SK-MEL-5 (cell line): ENCODE results near the gene PRR15L. TPM values are rescaled to one million over a fixed set of nuclear protein-coding genes. Genes with fewer than 3 reads are reported as not detected.

ENCODE experiments used
- DNase-seq: peaks from one replicate; pipeline ENCODE4 v3.0.0-alpha.2; 2016; ENCODE audit warnings: low read depth, low spot score
- in situ Hi-C: cut with HindIII; loops from 2 replicates; pipeline ENCODE4 v1.10.0; 2016; ENCODE audit warnings: low sequenced_read_pairs, high pct_unique_total_duplicates, low pct_unique_long_range_greater_than_20kb
- total RNA-seq: library from RNA; depleted of rRNA; stranded (reverse); fragments of >200 nt; shearing (Covaris generic); gene quantifications from 2 replicates; pipeline ENCODE4 v1.2.3, GENCODE V29; 2014

The PRR15L gene
- total RNA-seq, 1 experiment from 2014 or later, result not detected

DNA sequence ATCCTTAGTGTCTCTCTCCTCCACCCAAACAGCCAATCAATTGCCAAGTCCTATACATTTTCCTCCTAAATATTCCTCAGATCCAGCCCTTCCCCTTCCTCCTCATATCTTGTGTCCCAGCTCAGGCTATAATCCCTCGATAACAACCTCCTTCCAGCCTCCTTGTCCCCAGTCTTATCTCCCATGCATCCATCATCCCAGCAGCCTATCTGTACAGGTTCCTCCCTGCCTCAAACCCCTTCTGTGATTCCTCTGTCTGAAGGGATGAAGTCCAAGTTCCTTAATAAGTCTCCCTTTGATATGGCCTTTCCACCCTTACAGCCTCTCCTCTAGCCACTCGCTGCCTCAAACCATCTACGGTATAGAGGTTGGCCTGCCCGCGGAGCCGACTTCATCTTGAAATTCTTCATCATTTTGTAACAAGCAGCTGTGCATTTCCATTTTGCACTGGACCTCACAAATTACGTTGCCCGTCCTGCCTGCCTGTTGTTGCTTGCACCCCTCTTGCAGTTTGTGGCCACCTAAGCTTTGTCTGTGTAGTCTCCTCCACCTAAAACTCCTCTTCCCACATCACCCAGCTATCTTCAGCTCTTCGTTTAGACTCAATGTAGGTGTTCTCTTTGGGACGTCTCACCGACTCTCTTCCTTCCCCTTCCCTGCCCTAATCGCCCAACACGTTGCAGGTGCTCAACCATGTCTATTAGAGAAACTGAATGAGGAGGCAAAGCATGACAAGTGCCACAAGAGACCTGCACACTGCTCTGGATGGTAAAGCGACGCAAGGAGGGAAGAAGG, 12.4 kb upstream of the PRR15L start:
- in situ Hi-C loops, result no loop called here
- no peak for DNase-seq

DNA sequence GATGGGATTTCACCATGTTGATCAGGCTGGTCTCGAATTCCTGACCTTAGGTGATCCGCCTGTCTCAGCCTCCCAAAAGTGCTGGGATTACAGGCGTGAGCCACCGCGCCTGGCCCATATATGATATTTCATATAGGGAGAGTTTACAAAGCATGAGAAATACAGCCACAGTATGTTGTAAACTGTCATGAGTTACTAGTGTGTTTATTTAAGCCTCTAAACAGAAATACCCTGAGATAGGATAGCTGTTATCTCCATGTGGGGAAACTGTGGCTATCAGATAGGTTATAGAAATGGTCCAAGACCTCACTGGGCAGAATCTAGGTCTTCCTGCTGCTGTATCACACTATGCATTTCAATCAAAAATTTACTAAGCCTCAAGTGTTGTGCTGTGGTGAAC, 11.2 kb upstream of the PRR15L start:
- no peak for DNase-seq
- in situ Hi-C loops, result no loop called here

DNA sequence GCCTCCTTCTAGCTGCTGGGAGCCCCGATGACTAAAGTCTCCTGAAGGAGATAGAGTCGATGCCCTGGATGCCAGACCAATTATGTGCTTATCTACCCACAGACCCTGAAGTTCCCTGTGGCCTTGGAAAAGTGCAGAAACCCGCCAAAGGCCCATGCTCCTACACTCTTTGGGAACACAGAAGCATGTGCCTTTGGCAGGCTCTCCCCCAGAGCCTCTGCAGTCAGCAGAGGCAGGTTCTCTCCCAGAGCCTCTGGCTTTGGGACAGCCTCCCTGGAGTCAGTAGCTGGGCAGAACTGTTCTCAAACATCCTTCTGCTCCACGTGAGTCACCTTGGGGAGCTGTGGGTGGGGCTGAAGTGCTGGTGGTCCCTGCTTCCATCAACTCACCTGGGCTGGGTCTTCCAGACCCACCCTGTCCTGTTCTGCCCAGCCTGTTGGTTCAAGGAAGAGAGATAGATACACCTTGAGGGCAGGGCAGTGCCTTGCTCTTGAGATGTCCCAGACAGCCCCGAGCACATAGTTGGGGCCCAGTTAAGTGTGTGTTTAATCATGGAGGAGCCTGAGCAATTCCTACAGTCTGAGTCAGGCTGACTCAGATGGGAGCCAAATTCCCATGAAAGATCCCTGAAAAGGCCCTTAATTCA, 10.0 kb upstream of the PRR15L start:
- in situ Hi-C loops, result no loop called here
- no peak for DNase-seq

DNA sequence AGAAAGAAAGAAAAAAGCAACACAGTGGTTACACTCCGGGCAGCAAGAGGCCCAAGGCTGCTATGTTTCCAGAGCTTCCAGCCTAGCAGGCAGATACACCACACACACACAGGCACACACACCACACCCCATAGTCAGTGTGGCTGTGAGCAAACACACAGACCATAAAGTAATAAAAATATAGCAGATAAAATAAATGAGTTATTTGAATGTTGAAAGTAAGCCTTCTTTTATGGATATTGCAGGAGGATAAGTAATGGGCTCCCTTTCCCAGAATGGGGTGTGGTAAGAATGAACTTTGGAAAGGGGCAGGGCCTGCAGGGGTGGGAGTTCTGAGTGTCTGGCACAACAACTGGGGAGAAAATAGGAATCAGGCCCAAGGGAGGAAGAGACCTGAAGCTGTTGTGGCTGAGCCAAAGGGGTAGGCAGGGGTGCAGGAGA, 8.4 kb upstream of the PRR15L start:
- in situ Hi-C loops, result no loop called here
- no peak for DNase-seq

DNA sequence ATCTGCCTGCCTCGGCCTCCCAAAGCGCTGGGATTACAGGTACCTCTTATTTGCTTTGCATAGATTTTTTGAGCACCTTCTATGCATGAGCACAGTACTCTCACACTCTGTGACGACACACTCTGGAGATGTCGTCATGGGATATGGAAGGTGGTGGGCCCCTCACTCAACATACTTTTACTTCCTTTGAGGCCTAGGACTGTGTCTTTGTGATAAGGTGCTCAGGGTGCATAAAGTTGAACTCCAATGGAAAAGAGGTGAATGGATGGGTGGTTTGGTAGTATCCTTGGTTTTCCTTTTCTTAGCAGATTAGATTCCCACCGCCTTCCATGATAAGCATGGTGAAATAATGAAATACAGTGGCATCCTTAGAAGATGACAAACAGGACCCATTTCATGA, 7.2 kb upstream of the PRR15L start:
- DNase-seq, result no peak
- in situ Hi-C loops, result no loop called here

DNA sequence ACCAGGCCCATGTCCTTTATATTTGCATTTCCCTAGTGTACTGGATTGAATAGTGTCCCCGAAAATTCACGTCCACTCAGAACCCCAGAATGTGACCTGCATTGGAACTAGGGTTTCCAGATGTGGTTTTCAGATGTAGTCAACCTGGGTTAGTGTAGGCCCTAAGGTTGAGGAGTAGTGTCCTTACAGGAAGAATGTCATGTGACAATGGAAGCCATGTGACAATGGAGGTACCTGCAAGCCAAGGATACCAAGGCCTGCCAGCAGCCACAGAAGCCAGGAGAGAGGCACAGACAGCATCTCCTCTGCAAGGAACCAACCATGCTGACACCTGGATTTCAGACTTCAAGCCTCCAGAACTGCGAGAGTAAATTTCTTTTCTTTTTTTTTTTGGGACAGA, 5.2 kb upstream of the PRR15L start:
- in situ Hi-C loops, result no loop called here
- no peak for DNase-seq

DNA sequence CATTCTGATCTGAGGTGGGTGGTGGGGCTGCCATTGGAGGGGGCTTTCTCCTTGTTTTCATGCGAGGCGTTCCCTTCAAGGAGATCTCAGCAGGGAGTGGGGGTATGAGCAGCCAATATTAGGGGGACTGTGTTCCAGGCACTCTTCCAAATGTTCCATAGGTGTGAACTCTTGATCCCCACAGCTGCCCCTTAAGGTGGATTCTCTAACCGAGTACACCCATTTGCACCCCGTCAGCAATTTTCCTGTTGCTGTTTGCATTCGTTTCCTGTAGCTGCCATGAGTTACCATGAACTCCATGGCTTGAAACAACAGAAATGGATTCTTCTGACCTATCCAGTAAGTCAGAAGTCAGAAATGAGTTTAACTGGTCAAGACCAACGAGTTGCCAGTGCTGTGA, 3.7 kb upstream of the PRR15L start:
- no peak for DNase-seq
- in situ Hi-C loops, result no loop called here

DNA sequence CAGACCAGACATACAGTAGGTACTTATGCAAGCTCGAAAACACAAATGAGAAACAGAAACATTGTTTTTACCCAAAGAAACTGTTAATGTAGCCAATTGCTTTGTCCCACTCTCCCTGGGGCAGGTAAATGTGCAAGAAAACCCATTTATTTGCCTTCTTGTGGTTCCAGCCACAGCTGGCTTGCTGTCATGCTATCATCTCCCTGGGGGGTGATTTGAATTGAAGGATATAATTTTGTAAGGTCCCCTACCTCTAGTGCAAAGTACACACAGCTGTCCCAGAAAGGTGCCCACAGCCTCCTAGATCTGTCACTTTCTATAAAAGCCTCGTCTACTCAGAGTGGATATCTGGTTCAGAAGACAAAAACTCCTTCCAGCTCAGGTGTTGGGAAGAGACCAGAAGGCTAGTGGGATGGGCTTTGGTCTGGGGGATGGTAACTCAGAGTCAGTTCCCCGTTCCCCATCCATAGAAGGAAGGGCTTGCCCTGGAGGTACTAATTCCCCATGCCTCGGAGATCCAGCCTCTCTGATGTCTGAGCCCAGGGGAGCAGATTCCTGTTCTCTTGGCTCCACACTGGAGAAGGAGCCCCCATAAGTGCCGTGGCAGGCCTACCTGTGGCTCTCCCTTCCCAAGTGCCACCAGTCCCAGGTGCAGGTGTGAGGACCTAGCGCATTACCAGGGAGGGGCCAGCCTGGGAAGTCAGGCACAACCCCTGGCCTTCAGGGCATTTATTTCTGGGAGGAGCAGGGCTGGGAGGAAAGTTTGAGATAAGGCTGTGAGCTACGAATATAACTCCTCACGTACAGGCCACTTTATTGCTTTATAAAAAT, 2.4 kb upstream of the PRR15L start:
- no peak for DNase-seq
- in situ Hi-C loops, result no loop called here

DNA sequence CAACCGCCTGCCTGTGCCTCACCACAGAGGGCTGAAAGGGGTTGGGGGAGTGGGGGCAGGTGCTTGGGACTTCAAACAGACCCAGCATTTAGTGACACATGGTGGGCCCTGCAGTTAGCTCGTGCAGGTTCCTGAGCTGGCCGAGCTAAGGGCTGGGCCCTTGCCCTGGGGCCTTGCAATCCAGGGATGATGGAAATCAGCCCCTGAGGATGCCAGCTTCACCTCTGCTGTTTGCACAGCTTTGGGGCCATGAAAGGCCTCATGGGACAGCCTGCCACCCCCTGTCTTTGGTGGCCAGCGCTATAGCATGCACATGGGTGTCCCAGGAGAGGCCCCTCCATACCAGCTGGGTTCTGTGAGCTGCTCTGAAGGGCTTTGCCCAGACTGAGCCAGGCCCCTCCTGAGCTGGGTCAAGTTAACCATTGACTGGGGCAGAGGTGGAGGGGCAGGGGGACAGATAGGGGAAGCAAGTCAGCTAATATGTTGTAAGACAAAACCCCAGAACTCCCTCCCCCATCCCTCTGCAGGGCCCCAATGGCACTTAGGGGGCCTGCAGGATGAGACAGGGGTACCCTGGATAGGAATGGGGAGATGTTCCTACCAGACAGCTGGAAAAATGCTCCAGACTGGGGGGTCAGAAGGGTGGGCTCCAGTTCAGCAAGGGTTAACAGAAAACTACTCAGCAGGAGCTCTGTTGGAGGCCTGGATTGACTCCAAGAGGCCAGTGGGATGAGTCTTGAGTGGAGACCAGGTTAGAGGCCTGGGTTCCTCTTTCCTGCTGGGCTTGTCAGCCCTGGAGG, 692 bp downstream of the PRR15L start:
- DNase-seq, result no peak
- in situ Hi-C loops, result no loop called here

DNA sequence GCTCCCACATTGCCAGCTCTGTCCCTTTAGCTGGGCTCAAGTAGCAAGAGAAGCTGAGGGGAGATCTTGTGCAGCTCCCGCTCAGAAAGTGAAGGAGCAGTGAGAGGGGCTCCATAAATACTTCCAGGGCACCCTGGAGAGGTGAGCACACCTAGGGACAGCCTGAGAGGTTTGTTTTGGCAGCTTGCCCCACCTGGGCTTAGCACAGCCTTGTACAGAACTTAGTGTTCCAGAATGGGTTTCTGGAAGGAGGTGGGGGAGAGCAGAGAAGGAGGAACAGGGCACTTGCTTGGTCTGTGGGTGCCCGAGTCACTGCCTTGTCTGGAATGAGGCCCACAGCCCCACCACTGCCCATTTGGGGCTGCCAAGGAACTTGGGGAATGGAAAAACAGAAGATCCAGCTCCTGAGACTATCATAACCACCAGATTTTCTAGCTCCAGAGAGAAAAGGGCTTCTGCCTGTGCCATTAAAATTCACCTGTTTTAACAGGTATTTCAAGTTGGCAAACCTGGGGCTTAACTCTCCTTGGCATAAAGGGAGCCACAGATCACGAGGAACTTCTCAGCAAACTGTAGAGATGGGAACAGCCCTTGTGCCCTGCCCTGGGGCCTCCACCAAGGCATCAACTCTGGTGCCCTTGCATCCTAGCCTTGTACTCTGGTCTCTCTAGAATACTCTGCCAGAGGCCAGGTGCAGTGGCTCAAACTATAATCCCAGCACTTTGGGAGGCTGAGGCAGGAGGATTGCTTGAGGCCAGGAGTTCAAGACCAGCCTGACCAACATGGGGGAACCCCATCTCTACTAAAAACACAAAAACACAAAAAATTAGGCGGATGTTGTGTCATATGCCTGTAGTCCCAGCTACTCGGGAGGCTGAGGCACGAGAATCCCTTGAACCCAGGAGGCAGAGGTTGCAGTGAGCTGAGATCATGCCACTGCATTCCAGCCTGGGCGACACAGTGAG, 1.9 kb downstream of the PRR15L start:
- in situ Hi-C loops, result no loop called here

DNA sequence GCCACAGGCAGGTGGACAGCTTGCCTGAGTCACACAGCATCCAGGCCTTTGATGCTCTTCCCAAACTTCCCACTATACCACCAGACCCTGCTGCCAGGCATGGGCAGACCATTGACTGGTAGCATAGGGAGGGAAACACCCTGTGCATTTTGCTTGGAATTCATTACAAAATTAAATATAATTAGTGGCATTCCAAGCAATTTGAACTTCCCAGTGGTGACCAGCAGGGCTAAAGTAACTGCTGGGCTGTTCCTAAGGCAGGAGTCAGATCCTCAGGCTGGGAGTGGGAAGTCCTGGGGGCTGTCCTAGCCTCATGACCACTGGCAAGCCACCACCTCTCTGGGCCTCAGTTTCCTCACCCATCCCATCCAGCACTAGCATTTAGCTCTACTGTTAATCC, 3.8 kb downstream of the PRR15L start:
- DNase-seq, result no peak
- in situ Hi-C loops, result no loop called here

More for the DNA sequence above, 1.9 kb downstream of the PRR15L start:
- no peak for DNase-seq

DNA sequence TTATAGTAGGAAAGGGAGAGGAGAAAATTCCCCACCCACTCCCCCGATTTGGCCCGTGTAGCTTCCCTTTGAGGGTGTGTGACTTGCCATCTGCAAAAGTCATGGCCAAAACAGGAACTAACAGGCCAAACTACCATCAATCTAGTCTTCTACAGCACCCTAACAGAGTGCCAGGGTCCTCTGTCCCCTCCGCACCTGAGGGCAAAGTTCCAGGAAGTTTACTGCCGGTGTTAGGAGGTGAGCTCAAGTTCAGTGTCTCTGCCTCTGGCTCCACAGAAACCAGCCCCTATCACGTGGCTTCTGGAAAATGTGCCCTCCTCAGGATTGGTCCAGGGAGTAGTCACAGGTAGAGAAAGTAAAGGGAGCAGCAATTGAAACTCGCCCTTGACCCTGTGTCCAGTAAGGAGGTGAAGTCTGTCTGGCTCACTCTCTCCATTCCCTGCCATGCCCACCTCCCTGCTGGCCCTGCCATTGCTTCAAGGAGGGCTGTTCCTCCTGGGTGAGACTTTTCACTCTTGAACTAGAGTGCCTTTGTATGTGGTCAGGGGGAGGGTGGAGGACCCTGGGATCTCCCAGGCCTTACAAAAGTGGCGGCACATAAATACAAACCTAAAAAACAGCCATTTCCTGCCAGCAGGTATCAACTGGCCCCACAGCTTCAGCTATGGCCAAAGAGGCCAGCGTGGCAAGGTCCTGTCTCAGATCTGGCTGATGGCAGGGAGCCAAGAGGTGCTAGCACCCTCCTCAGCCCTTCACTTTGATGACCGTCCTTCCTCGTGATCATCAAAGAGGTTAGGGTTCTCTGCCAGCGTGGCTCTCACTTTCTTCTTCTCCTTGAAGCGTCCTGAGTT, 5.3 kb downstream of the PRR15L start:
- DNase-seq, result no peak
- in situ Hi-C loops, result no loop called here

DNA sequence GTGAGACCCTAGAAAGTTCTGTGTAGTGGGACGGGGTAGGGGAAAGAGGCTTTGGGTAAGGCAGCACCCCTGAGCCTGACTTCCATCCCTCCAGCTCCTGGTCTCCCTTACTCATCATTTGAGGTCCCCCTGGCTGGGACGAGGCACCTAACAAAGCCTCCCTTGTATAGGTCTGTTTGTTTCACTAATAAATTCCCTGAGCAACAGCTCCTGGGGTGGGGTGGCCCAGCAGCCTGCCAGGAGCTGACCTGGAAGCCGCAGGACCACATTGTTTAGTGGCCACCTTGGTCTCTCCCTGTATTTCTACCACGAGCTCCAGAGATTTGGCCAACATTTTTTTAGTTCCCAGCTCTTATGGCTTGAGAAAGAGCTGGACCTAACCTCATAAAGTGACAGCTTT, 7.2 kb downstream of the PRR15L start:
- in situ Hi-C loops, result no loop called here
- no peak for DNase-seq

DNA sequence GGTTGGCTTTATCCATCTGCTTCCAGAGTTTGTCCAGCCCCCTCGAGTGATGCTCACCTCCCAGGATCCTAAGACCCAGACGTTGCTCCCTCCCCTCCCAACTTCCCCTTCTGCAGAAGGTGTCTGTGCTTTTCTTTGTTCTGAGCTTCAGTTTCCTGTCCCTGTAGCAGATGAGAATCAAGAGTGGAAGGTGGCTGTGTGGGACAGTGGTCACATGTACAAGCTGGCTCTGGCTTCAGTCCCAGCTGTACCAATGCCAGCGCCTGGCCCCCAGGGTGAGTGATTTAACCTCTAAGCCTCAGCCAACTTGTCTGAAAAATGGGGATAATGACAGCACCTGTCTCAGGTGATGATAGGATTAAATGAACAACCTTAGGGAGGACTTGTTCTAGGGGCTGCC, 7.7 kb downstream of the PRR15L start:
- DNase-seq, result no peak
- in situ Hi-C loops, result no loop called here

DNA sequence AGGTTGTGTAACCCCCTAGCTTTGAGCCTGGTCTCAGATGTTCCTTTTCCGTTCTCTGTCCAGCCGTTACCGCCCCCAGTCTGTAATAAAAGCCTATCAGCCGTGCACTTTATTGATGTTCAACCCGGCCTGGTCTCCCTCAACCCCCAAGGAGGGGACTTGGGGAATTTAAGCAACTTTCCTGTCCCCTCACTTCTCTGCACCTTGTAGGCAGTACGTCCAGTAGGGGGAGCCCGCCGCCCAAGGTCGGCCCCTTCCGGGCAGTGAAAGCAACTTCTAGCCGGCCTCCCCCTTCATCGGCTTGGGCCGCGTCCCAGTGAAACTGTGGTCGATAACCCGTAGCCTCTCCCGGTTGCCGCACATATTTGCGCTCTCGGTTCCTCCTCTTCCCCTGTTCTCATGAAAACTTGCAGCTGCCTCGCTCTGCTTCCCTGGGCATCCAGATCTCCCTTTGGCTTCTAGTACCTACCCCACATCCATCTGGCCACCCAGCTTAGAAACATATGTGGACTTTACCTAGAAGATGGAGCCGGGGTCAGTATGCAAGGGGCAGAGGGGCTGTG, 8.4 kb downstream of the PRR15L start:
- peak; percentile 76 for DNase-seq
- in situ Hi-C loops, result no loop called here
